Fibroblast of gingiva (primary cell): ENCODE measurements around the gene SPATA3.
"Not testable (repeated sequence)": the region's sequence is repeated elsewhere in the genome, so short reads cannot be mapped to it uniquely, and the experiment has no call there.

Experiments used
- DNase-seq: peaks from one replicate; pipeline ENCODE4 v3.0.0-alpha.2; 2011; ENCODE audit warnings: low read depth

Gene SPATA3

GRCh38 chr2:230995821-230996220 is at the start of gene SPATA3:
TSS of gene SPATA3 (plus strand) at chr2:230996121. CDS start at chr2:230996234, 113 bp downstream.
- DNase-seq: no peak

- no peak for DNase-seq
Observed at GRCh38 chr2:230946429-230947234, 49.3 kb upstream of the SPATA3 start.

- no peak for DNase-seq
Observed at GRCh38 chr2:230947235-230947576, 48.7 kb upstream of the SPATA3 start.

GRCh38 chr2:230947908-230948365 is 48.0 kb upstream of the SPATA3 start:
- no peak for DNase-seq

- no peak for DNase-seq
Observed at GRCh38 chr2:230949966-230950873, 45.7 kb upstream of the SPATA3 start.

- DNase-seq: no peak
Observed at GRCh38 chr2:230950874-230951339, 45.0 kb upstream of the SPATA3 start.

GRCh38 chr2:230951396-230951795 is 44.5 kb upstream of the SPATA3 start:
- DNase-seq: no peak

- DNase-seq: no peak
Observed at GRCh38 chr2:230952226-230952956, 43.5 kb upstream of the SPATA3 start.

GRCh38 chr2:230953845-230954244 is 42.1 kb upstream of the SPATA3 start:
- DNase-seq: no peak

GRCh38 chr2:230954746-230955145 is 41.2 kb upstream of the SPATA3 start:
- DNase-seq: no peak

- no peak for DNase-seq
Observed at GRCh38 chr2:230955163-230955737, 40.7 kb upstream of the SPATA3 start.

GRCh38 chr2:230956827-230957755 is 38.8 kb upstream of the SPATA3 start:
- peak; percentile 35 for DNase-seq

GRCh38 chr2:230957756-230958391 is 38.0 kb upstream of the SPATA3 start:
- DNase-seq: no peak

- DNase-seq: no peak
Observed at GRCh38 chr2:230958820-230959756, 36.8 kb upstream of the SPATA3 start.

- DNase-seq: no peak
Observed at GRCh38 chr2:230960026-230960425, 35.9 kb upstream of the SPATA3 start.

GRCh38 chr2:230961091-230961491 is 34.8 kb upstream of the SPATA3 start:
- DNase-seq: no peak

- DNase-seq: no peak
Observed at GRCh38 chr2:230964136-230964730, 31.7 kb upstream of the SPATA3 start.

GRCh38 chr2:230967113-230967512 is 28.8 kb upstream of the SPATA3 start:
- no peak for DNase-seq

GRCh38 chr2:230968314-230968713 is 27.6 kb upstream of the SPATA3 start:
- not testable (repeated sequence) for DNase-seq
